OCI-LY3 (cell line): ENCODE results near the gene ERN1.

Experiments used
- H2AFZ ChIP-seq: fragments of 200-600, 300-600 bp; shearing (Covaris generic); 2 replicates; pipeline ENCODE4 v1.6.0; 2014; ENCODE audit warnings: antibody characterized with exemption, low read depth, low read length
- H3K27ac ChIP-seq: fragments of 200-600, 300-600 bp; sonication (generic); 2 replicates; pipeline ENCODE4 v1.5.1; 2014; ENCODE audit warnings: mild to moderate bottlenecking, low read length, moderate library complexity, mixed read lengths
- H3K27me3 ChIP-seq: fragments of 200-600, 300-600 bp; sonication (generic); 2 replicates; pipeline ENCODE4 v1.6.1; 2014; ENCODE audit warnings: low read depth, low read length, mixed read lengths
- H3K36me3 ChIP-seq: fragments of 200-600, 300-600 bp; sonication (generic); replicated peaks from 2 replicates; pipeline ENCODE3; 2014; ENCODE audit warnings: low read depth, low read length, mixed read lengths
- H3K4me1 ChIP-seq: fragments of 300-600, 200-600 bp; sonication (generic); 2 replicates; pipeline ENCODE4 v1.6.1; 2014; ENCODE audit warnings: low read length, mixed read lengths
- H3K4me2 ChIP-seq: fragments of 200-600, 300-600 bp; sonication (generic); 2 replicates; pipeline ENCODE4 v1.6.1; 2014; ENCODE audit warnings: low read length, mixed read lengths
- H3K4me3 ChIP-seq: fragments of 300-600, 200-600 bp; sonication (generic); 2 replicates; pipeline ENCODE4 v1.5.1; 2014; ENCODE audit warnings: antibody characterized with exemption, mild to moderate bottlenecking, low read length, moderate library complexity
- H3K79me2 ChIP-seq: fragments of 300-600, 200-600 bp; shearing (Covaris generic); 2 replicates; pipeline ENCODE4 v1.6.1; 2014; ENCODE audit warnings: mild to moderate bottlenecking, low read length, mixed read lengths
- H3K9ac ChIP-seq: fragments of 300-600, 200-600 bp; shearing (Covaris generic); 2 replicates; pipeline ENCODE4 v1.6.0; 2014; ENCODE audit warnings: mild to moderate bottlenecking, low read length, moderate library complexity
- H3K9me3 ChIP-seq: fragments of 200-600, 300-600 bp; shearing (Covaris generic); 2 replicates; pipeline ENCODE4 v1.6.1; 2014; ENCODE audit warnings: low read length, mixed read lengths; ENCODE audit not compliant: insufficient read depth
- H4K20me1 ChIP-seq: fragments of 200-600, 300-600 bp; sonication (generic); 2 replicates; pipeline ENCODE4 v1.6.1; 2016; ENCODE audit warnings: low read length, mixed read lengths; ENCODE audit not compliant: insufficient read depth
- EZH2phosphoT487 ChIP-seq: fragments of 200-600 bp; shearing (Covaris generic); IDR thresholded peaks from 2 replicates; pipeline ENCODE4 v1.6.1; 2018; ENCODE audit warnings: antibody characterized with exemption, mixed run types, low read depth
- TF ChIP-seq, protein P1 (sequence below): fragments of 200-600, 300-600 bp; sonication (generic); IDR thresholded peaks from 2 replicates; pipeline ENCODE4 v1.5.1; 2014; ENCODE audit warnings: antibody characterized with exemption, low read length, low read depth

Gene ERN1

DNA sequence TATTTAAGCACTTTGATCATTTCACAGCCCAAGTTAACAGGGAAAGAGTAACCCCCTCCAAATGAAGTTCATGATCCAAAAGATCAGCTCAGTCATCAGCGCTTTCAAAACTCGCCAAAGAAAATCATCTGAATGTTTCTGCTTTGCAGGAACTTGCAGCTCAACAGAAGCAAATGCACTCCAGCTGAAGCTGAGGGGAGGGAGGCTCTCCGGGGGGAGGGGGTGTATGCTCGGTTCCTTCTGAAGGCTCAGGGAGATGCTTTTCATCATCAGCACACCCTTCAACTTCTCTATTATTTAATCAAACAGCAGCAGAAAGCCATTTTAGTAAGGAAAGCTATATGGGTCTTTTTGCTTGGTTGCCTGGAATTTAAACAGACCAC lies 24.4 kb upstream of the ERN1 start:
- Histone ChIP-seq H3K79me2 (no peaks in the 10 kb centered on the region), H3K36me3 (peaks cover 5% of the 10 kb centered on the region), H3K27ac (no peak overlapping the region), H2AFZ (no peak overlapping the region), H3K27me3 (no peaks in the 10 kb centered on the region), H3K4me2 (no peak overlapping the region), H4K20me1 (no peaks in the 10 kb centered on the region), H3K9ac (no peak overlapping the region), H3K9me3 (no peaks in the 10 kb centered on the region), H3K4me3 (no peak overlapping the region), H3K4me1 (0 out of 2 replicates have a peak, but pooled peaks cover 3% of the 10 kb centered on the region)
- TF ChIP-seq, protein P1, sequence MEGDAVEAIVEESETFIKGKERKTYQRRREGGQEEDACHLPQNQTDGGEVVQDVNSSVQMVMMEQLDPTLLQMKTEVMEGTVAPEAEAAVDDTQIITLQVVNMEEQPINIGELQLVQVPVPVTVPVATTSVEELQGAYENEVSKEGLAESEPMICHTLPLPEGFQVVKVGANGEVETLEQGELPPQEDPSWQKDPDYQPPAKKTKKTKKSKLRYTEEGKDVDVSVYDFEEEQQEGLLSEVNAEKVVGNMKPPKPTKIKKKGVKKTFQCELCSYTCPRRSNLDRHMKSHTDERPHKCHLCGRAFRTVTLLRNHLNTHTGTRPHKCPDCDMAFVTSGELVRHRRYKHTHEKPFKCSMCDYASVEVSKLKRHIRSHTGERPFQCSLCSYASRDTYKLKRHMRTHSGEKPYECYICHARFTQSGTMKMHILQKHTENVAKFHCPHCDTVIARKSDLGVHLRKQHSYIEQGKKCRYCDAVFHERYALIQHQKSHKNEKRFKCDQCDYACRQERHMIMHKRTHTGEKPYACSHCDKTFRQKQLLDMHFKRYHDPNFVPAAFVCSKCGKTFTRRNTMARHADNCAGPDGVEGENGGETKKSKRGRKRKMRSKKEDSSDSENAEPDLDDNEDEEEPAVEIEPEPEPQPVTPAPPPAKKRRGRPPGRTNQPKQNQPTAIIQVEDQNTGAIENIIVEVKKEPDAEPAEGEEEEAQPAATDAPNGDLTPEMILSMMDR: no peak
- TF ChIP-seq EZH2phosphoT487: no peak

DNA sequence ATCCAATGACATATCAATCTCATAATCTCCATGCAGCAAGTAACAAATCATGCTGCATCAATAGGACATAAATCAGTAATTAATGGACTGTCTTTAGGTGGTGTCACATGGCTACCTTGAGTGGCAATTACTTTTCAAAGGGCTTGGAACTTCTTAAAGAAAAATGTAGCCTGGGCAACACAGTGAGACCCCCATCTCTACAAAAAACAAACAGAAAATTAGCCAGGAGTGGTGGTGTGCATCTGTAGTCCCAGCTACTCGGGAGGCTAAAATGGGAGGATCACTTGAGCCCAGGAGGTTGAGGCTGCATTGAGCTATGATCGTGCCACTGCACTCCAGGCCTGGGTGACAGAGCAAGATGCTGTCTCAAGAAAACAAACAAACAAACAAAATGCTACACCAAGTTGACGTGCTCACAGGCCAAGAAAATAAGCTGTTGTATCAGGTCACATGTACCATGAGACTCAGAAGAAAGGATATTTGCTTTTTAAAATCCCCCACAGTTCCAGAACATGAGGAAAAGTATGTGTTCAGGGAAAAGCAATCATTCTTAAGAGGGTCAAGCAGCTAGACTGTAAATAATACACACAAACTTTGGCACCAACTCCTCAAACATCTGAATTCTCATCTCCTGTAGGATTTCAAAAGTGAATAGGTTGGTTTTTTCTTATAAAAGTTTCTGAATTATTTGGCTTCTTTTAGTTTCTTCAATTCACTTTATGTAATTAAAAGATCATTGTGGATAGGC lies 23.8 kb upstream of the ERN1 start:
- Histone ChIP-seq H2AFZ (no peak overlapping the region), H3K79me2 (no peaks in the 10 kb centered on the region), H3K9me3 (no peaks in the 10 kb centered on the region), H3K27ac (no peak overlapping the region), H3K36me3 (peaks cover 5% of the 10 kb centered on the region), H3K4me1 (no peaks in the 10 kb centered on the region), H3K4me2 (no peak overlapping the region), H3K4me3 (no peak overlapping the region), H4K20me1 (no peaks in the 10 kb centered on the region), H3K27me3 (no peaks in the 10 kb centered on the region), H3K9ac (no peak overlapping the region)
- TF ChIP-seq EZH2phosphoT487: no peak
- TF ChIP-seq, protein P1: no peak

DNA sequence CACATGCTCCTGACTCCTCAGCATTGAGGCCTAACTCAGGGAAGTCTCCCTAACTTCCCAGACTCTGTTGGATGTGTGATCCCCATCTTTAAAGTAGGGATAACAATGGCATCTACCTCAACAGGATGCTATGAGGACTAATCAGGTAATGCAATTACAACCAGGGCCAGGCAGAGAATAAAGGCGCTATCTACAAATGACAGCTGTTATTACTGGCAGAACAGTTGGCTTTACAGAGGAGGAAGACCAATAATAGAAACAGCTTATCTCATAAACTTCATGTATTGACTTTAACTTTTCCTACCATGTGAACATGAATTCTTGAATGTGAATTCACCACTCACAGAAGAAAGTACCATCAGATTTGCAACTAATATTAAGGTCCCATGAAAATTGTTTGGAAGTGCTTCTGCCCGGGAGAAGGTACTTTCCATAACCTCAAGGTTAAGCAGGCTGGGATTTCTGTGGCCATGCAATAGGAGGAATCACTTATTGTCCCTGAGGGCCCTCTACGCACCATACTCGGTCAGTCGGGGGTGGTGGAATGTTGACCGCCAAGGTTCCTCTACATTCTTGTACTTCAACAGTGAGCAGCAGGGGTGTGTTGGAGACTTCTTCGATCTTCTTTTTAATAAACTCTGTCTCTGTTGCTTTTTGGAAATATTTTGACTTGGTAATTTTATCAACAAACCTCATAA lies 22.6 kb upstream of the ERN1 start:
- TF ChIP-seq, protein P1: no peak
- no peak for TF ChIP-seq EZH2phosphoT487
- Histone ChIP-seq H3K36me3 (peaks cover 5% of the 10 kb centered on the region), H3K9ac (no peak overlapping the region), H3K4me2 (no peak overlapping the region), H3K4me3 (no peak overlapping the region), H2AFZ (no peak overlapping the region), H3K4me1 (peaks cover 8% of the 10 kb centered on the region), H4K20me1 (no peaks in the 10 kb centered on the region), H3K27ac (no peak overlapping the region), H3K27me3 (no peaks in the 10 kb centered on the region), H3K9me3 (no peaks in the 10 kb centered on the region), H3K79me2 (0 out of 2 replicates have a peak, but pooled peaks cover 5% of the 10 kb centered on the region)

DNA sequence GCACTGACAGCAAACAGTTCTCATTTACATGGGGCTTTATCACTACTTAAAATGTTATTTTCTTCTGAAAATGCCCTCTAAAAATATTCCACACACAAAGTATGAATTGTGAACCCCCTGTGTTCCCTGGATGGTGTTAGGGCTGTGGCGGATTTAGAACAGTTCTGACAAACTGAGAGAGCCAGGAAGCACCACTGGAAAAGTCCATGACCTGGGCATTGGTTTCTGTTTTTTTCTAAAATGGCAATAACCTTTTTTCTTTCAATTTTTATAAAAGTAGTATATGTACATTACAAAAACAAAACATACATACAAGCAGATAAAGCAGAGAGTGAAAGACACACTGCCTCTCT lies 21.0 kb upstream of the ERN1 start:
- Histone ChIP-seq H3K27me3 (no peaks in the 10 kb centered on the region; the same call in 1 of the 2 replicates), H3K36me3 (peaks cover 21% of the 10 kb centered on the region), H3K27ac (no peak overlapping the region), H2AFZ (no peak overlapping the region), H3K9ac (no peak overlapping the region), H3K9me3 (no peaks in the 10 kb centered on the region), H3K4me3 (no peak overlapping the region), H3K79me2 (peaks cover 21% of the 10 kb centered on the region), H3K4me1 (peaks cover 17% of the 10 kb centered on the region), H3K4me2 (no peak overlapping the region), H4K20me1 (no peaks in the 10 kb centered on the region)
- TF ChIP-seq, protein P1: no peak
- no peak for TF ChIP-seq EZH2phosphoT487
